CD4-positive, alpha-beta T cell (primary cell): Measurements from ENCODE around the gene RASA2. TPM values are rescaled to one million over a fixed set of nuclear protein-coding genes. Genes with fewer than 3 reads are reported as not detected.

Experiments used
- ATAC-seq: fragments of 200-7000 bp; cut with Tn5 transposase; one replicate; pipeline ENCODE4 v1.10.0; 2022; ENCODE audit warnings: mild to moderate bottlenecking; ENCODE audit not compliant: poor library complexity
- CTCF ChIA-PET: fragments of 350-600 bp; sonication (Branson Sonifier 250); formaldehyde crosslinking; loops from one replicate; lab custom pipeline; 2021; ENCODE audit warnings: antibody characterized with exemption, inconsistent platforms; lab: Charles Lee
- POLR2A ChIA-PET: fragments of 350-600 bp; sonication (Branson Sonifier 250); formaldehyde crosslinking; loops from one replicate; lab custom pipeline; 2021; ENCODE audit warnings: antibody characterized with exemption, inconsistent platforms; lab: Charles Lee
- DNase-seq, 14 experiments: peaks; one replicate each; pipeline ENCODE4 v3.0.0-alpha.2; 2013 to 2020; ENCODE audit warnings: mixed read lengths in 2 of 14
- H3K27ac ChIP-seq, 2 donors: one replicate each; pipeline versions ENCODE4 v1.5.1 to v1.7.0; 2013; ENCODE audit warnings: low read length in 2 of 2, low read depth in 1 of 2, mild to moderate bottlenecking in 1 of 2
- H3K27me3 ChIP-seq, 2 experiments: 1 replicate in 1 of 2; 2 replicates in 1 of 2; pipeline versions ENCODE4 v1.6.1 to v1.7.0; 2013; ENCODE audit warnings: low read length in 2 of 2, control low read depth in 1 of 2, mild to moderate bottlenecking in 1 of 2, moderate library complexity in 1 of 2; ENCODE audit not compliant: insufficient read depth in 2 of 2, control insufficient read depth in 1 of 2
- H3K36me3 ChIP-seq: one replicate; pipeline ENCODE4 v1.6.1; 2013; ENCODE audit warnings: low read length, control low read depth; ENCODE audit not compliant: insufficient read depth
- H3K4me1 ChIP-seq: one replicate; pipeline ENCODE4 v1.6.1; 2013; ENCODE audit warnings: low read length, control low read depth; ENCODE audit not compliant: insufficient read depth
- H3K4me3 ChIP-seq: one replicate; pipeline ENCODE4 v1.5.1; 2013; ENCODE audit warnings: mild to moderate bottlenecking, low read length, moderate library complexity
- H3K9me3 ChIP-seq, 2 experiments: 1 replicate in 1 of 2; 2 replicates in 1 of 2; pipeline versions ENCODE4 v1.6.1 to v1.7.0; 2013; ENCODE audit warnings: low read length in 2 of 2, mild to moderate bottlenecking in 2 of 2, control low read depth in 1 of 2, moderate library complexity in 1 of 2; ENCODE audit not compliant: control insufficient read depth in 1 of 2, insufficient read depth in 1 of 2
- H3K27ac Mint-ChIP-seq: one replicate; pipeline ENCODE4 v1.8.0; 2020; ENCODE audit warnings: mixed read lengths
- H3K27me3 Mint-ChIP-seq: one replicate; pipeline ENCODE4 v1.8.0; 2021; ENCODE audit warnings: mixed read lengths
- H3K36me3 Mint-ChIP-seq: one replicate; pipeline ENCODE4 v1.8.0; 2021; ENCODE audit warnings: low read depth, mixed read lengths
- H3K4me1 Mint-ChIP-seq: one replicate; pipeline ENCODE4 v1.8.0; 2021; ENCODE audit warnings: low read depth, mixed read lengths
- H3K4me3 Mint-ChIP-seq: one replicate; pipeline ENCODE4 v1.8.0; 2020; ENCODE audit warnings: mild to moderate bottlenecking, mixed read lengths
- H3K9me3 Mint-ChIP-seq: one replicate; pipeline ENCODE4 v1.8.0; 2020; ENCODE audit warnings: mixed read lengths
- CTCF ChIP-seq: fragments of 200-600 bp; IDR thresholded peaks from one replicate; pipeline ENCODE4 v1.8.0; 2022; ENCODE audit warnings: antibody characterized with exemption, mild to moderate bottlenecking
- intact Hi-C, 2 experiments: fragments of 100-400 bp; cut with DNase I in 1 of 2; cut with micrococcal nuclease in 1 of 2; formaldehyde crosslinking; loops; one replicate each; pipeline versions ENCODE4 v1.15.1 to v1.9.0; 2023 to 2025; cut with DNase I, micrococcal nuclease
- total RNA-seq, 174 experiments: library from RNA in 2 of 174; stranded (reverse) in 2 of 174; gene quantifications; one replicate each; pipeline ENCODE4 v1.2.3 and lab custom pipeline; 2021 to 2026

RASA2 gene
- total RNA-seq, 2 experiments from 2014 or later: 96.1 to 96.4 TPM

GRCh38 chr3:141602706-141603105 lies 115.9 kb downstream of the RASA2 start:
- Histone ChIP-seq H3K4me1 (no peaks in the 10 kb centered on the region), H3K27me3 (no peaks in the 10 kb centered on the region), H3K4me3 (no peak overlapping the region), H3K36me3 (peaks cover 32% of the 10 kb centered on the region), H3K27ac (no peak overlapping the region), H3K9me3 (peaks cover 11 to 13% of the 10 kb centered on the region in 2 experiments)
- no peak overlapping the region for H3K27ac Mint-ChIP-seq
- no peak overlapping the region for H3K4me3 Mint-ChIP-seq
- DNase-seq (no peak), ATAC-seq (no peak)
- ChIA-PET POLR2A (no interaction called here), CTCF (no interaction called here)
- H3K27me3 Mint-ChIP-seq: no peaks in the 10 kb centered on the region
- no peak for TF ChIP-seq CTCF
- H3K9me3 Mint-ChIP-seq: peaks cover 9% of the 10 kb centered on the region
- intact Hi-C loops: no loop called here
- H3K4me1 Mint-ChIP-seq: peaks cover 12% of the 10 kb centered on the region
- peaks cover 92% of the 10 kb centered on the region for H3K36me3 Mint-ChIP-seq

- CTCF ChIA-PET: no interaction called here
- H3K9me3 Mint-ChIP-seq: peaks cover 9% of the 10 kb centered on the region
- POLR2A ChIA-PET: no interaction called here
- H3K4me1 ChIP-seq: no peaks in the 10 kb centered on the region
- H3K4me3 Mint-ChIP-seq: no peak overlapping the region
- intact Hi-C loops: no loop called here
- TF ChIP-seq CTCF: no peak
- H3K27me3 ChIP-seq: no peaks in the 10 kb centered on the region
- no peak overlapping the region for H3K4me3 ChIP-seq
- H3K27me3 Mint-ChIP-seq: no peaks in the 10 kb centered on the region
- H3K36me3 Mint-ChIP-seq: peaks cover 92% of the 10 kb centered on the region
- H3K27ac Mint-ChIP-seq: no peak overlapping the region
- peaks cover 11 to 13% of the 10 kb centered on the region in 2 experiments for H3K9me3 ChIP-seq
- H3K27ac ChIP-seq: no peak overlapping the region
- H3K4me1 Mint-ChIP-seq: peaks cover 12% of the 10 kb centered on the region
- peaks cover 39% of the 10 kb centered on the region for H3K36me3 ChIP-seq
- ATAC-seq (no peak), DNase-seq (no peak)
Measured at GRCh38 chr3:141603473-141604035, 116.7 kb downstream of the RASA2 start.

DNA sequence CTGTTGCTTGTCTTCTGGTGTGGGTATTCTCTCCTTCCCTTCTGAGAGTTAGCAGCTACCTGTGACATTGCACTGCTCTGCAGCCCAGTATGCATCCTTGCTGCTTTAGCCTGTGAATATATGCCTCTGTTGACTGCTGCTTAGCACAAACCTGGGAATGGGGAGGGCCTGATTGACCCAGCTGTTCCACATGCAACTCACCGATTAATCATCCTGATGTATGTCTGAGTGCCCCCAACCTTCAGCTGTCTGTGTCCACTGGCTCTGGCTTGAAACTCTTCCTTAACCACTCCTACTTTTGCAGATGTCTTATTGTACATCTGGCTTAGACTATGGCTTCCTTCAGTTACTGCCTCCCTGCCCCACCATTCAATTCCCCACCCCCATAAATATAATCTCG lies 119.1 kb downstream of the RASA2 start:
- peaks cover 2% of the 10 kb centered on the region for H3K9me3 Mint-ChIP-seq
- H3K27me3 Mint-ChIP-seq: no peaks in the 10 kb centered on the region
- Histone ChIP-seq H3K27ac (no peak overlapping the region), H3K4me3 (no peak overlapping the region), H3K36me3 (peaks cover 46% of the 10 kb centered on the region), H3K27me3 (no peaks in the 10 kb centered on the region), H3K9me3 (peaks cover 5 to 9% of the 10 kb centered on the region in 2 experiments), H3K4me1 (no peaks in the 10 kb centered on the region)
- CTCF ChIA-PET: no interaction called here
- intact Hi-C loops: no loop called here
- ATAC-seq (no peak), DNase-seq (no peak)
- TF ChIP-seq CTCF: no peak
- POLR2A ChIA-PET: no interaction called here
- peaks cover 12% of the 10 kb centered on the region for H3K4me1 Mint-ChIP-seq
- H3K36me3 Mint-ChIP-seq: peaks cover 91% of the 10 kb centered on the region
- H3K4me3 Mint-ChIP-seq: no peak overlapping the region
- peak overlapping the region; percentile 64 for H3K27ac Mint-ChIP-seq
